ACHN (cell line): ENCODE results near the gene TTLL8.

Experiments
- DNase-seq: peaks from one replicate; pipeline ENCODE4 v3.0.0-alpha.2; 2015
- in situ Hi-C: cut with HindIII; loops from 2 replicates; pipeline ENCODE4 v1.10.0; 2017; ENCODE audit warnings: low sequenced_read_pairs, low pct_ligation_motif_present, low pct_unique_long_range_greater_than_20kb

Gene TTLL8

GRCh38 chr22:50012211-50013181, 45.6 kb downstream of the TTLL8 start, which contains the start of gene IL17REL:
TSS of gene IL17REL (minus strand) at chr22:50012765. CDS start at chr22:50012646, 119 bp downstream.
- in situ Hi-C loops, result no loop called here
- DNase-seq, result no peak

- DNase-seq, result no peak
- in situ Hi-C loops, result no loop called here
Measured at GRCh38 chr22:50011447-50012210, 46.5 kb downstream of the TTLL8 start.

- in situ Hi-C loops, result no loop called here
- no peak for DNase-seq
Measured at GRCh38 chr22:50010676-50011446, 47.2 kb downstream of the TTLL8 start.

GRCh38 chr22:50009765-50010675, 48.1 kb downstream of the TTLL8 start:
- in situ Hi-C loops, result no loop called here
- DNase-seq, result no peak

- in situ Hi-C loops, result no loop called here
Measured at GRCh38 chr22:50009251-50009650, 48.8 kb downstream of the TTLL8 start.

GRCh38 chr22:50008151-50009040, 49.7 kb downstream of the TTLL8 start:
- DNase-seq, result no peak
- in situ Hi-C loops, result no loop called here

More at GRCh38 chr22:50009251-50009650, 48.8 kb downstream of the TTLL8 start:
- no peak for DNase-seq

- DNase-seq, result no peak
- in situ Hi-C loops, result no loop called here
Measured at GRCh38 chr22:50007057-50007511, 51.0 kb downstream of the TTLL8 start.

GRCh38 chr22:50004918-50005317, 53.2 kb downstream of the TTLL8 start:
- no peak for DNase-seq
- in situ Hi-C loops, result no loop called here

GRCh38 chr22:50002791-50003190, 55.3 kb downstream of the TTLL8 start:
- in situ Hi-C loops, result no loop called here
- DNase-seq, result no peak

GRCh38 chr22:50001388-50002231, 56.5 kb downstream of the TTLL8 start:
- no peak for DNase-seq
- in situ Hi-C loops, result no loop called here

GRCh38 chr22:50000587-50001387, 57.3 kb downstream of the TTLL8 start:
- in situ Hi-C loops, result no loop called here
- no peak for DNase-seq

GRCh38 chr22:49999946-50000586, 58.0 kb downstream of the TTLL8 start:
- in situ Hi-C loops, result no loop called here
- DNase-seq, result no peak

GRCh38 chr22:49999063-49999945, 58.8 kb downstream of the TTLL8 start:
- in situ Hi-C loops, result no loop called here
- DNase-seq, result no peak

GRCh38 chr22:49998718-49999062, 59.4 kb downstream of the TTLL8 start:
- in situ Hi-C loops, result no loop called here
- DNase-seq, result no peak
